Hematopoietic multipotent progenitor cell treated with erythropoietin and hydrocortisone succinate and interleukin-3 and kit ligand, for 15 days (in vitro differentiated cells): Measurements from ENCODE around the gene STAT5B.
A peak's percentile ranks its signal among the peaks of the same experiment; 100 is the strongest.
"Not testable (repeated sequence)": the region's sequence is repeated elsewhere in the genome, so short reads cannot be mapped to it uniquely, and the experiment has no call there.

Experiments used
- DNase-seq: peaks from one replicate; pipeline ENCODE4 v3.0.0-alpha.2; 2015; ENCODE audit warnings: low spot score

The STAT5B gene

DNA sequence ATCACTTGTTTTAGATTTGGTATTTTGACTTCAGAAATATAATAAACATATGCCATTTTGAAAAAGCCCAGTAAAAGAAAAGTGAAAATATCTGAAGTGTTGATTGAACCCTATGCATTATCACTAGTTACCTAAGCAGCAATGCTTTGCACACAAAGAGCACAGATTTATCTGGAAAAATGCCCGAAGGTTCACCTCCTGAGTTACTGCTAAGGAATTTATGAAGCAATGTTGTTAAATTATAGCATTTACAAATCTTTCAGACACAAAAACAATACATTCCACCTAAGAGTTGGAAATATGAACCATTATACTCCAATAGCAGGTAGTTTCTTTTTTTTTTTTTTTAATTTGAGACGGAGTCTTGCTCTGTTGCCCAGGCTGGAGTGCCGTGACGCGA is 43.0 kb downstream of the STAT5B start:
- no peak for DNase-seq

DNA sequence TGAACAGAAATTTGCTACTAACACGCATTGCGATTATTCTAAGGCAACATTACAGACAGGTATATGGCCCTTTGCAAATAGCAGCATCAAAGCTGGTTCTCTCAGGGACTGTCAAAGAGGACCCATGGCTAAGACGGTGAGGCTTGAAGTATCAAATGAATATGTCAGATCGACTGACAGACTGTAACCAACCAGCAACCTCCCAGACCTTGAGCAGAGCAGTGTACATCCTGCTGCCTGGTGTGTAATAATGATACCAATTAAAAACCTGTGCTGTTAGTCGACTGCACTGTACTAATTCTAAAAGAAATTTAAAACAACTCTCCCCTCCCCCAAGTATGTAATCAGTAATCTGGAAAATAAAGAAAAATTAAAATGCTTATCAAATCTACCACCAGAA is 46.0 kb downstream of the STAT5B start:
- DNase-seq, result no peak

DNA sequence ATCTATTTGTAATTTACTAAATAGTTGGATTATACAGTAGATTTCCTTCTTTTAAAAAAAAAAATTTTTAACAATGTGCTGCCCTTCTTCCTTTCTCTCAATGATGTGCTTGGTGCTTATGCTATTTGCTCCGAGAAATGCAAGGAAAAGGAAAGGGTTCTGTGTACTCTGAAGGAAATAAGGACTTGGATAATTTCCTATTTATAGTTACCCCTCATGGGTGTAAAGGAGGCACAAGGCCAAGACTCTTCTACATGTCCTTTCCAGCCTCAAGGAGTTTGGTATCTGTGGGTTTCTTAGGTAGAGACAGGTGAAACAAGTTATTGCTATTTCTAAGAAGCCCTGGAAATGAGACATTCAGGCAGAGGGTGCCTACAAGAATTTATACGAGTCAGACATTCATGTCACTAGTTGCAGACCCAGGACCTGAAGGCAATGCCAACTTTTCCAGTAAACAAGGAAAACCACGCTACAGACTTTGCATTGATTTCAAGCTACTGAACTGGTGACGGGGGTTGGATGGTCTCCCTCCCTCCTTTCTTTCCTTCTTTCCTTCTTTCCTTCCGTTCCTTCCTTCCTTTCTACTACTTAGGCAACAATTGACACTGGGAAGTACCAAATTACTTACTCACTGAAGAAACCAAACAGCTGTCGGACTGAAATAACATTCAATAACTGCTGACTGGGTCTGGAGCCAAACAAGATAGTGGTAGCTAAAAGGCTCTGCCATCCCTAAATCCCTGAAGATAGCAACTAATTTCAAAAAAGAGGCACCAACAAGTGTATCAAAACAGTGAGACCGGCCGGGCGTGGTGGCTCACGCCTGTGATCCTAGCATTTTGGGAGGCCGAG is 48.1 kb downstream of the STAT5B start:
- DNase-seq, result no peak

DNA sequence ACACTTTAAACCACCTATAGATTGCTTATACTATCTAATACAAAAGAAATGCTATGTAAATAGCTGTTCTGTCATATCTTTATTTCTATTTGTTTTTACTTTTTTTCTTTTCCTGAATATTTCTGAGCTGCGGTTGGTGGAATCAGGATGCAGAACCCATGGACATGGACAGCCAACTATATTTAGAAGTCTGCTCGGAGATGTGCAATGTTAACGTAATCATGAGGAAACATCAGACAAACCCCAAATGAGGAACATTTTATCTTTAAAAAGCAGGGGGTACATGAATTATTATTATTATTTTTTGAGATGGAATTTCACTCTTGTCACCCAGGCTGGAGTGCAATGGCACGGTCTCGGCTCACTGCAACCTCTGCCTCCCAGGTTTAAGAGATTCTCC is 50.5 kb downstream of the STAT5B start:
- DNase-seq, result no peak

DNA sequence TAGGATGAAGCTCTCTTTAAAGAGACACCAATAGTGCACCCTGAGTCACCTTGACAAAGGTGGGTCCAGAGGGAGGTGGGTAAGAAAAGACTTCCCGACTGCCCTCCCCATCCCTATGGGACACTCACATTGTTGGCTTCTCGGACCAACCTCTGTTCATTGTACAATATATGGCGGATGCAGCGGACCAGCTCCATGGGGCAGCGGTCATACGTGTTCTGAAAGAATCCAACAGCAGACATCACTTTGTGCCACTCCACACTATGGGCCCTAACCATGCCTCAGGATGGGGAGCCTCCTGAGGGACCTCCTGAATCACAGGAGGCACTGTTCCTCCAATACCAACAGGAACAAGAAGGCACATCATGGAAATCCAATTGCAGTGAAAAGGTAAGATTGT is 51.5 kb downstream of the STAT5B start:
- DNase-seq, result no peak

DNA sequence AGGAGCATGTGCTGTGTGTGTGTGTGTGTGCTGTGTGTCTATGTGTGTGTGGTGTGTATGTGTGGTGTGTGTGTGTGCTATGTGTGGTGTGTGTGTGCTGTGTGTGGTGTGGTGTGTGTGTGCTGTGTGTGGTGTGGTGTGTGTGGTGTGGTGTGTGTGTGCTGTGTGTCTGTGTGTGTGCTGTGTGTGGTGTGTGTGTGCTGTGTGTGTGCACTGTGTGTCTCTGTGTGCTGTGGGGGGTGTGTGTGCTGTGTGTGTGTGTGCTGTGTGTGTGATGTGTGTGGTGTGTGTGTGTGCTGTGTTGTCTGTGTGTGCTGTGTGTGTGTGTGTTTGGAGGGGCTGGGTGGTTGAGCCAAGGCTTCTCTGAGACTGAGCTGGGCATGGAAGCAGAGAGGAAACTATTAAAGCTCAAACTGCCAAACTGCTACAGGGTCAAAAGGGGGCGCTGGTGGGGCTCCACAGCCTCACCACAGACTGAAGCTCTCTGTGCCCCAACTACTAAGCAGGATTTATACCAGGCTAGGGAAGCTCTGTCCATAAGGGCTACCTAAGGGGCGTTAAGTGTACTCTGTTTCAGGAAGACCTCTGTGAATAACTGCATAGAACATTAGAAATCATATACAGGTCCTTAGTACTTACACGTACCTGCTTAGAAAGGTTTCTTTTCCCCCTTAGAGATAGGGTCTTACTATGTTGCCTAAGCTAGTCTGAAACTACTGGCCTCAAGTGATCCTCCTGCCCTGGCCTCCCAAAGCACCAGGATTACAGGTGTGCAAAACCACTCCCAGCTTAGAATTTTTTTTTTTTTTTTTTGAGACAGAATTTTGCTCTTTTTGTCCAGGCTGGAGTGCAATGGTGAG is 54.1 kb downstream of the STAT5B start:
- DNase-seq, result peak; percentile 58

DNA sequence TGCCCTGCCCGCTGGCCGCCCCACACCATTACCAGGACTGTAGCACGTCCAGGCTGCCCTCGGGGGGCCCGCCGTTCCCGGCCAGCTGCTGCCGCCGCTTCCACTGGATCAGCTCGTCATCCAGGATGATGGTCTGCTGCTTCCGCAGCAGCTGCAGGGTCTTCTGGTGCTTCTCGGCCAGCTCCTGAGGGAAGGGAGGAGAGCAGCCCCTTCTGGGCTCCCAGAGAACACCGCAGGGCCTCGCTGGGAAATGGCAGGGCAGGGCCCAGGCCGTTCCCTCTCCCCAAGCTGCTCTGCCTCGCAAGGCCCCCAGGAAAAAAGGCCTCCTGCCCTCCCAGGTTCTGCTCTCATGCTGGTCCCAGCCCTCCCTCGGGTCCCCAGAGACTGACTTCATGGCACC is 56.9 kb downstream of the STAT5B start:
- not testable (repeated sequence) for DNase-seq

DNA sequence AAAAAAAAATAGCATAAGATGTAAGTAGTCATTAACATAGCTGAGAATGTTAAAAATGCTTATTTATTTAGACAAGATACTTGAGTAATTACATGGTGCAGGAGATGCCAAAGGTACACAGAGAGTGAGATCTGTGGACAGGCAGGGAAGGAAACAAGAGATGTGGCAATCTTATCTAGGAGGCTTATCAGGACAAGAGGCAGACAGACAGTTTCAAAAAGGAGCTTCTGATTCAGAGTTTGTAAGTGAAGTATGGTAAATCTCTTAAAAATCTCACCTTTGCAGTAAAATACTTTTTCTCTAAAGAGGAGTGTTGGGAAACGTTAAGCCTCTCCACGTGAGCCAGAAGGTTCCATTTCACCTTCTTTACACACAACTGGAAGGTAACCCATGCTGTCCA is 62.0 kb downstream of the STAT5B start:
- DNase-seq, result no peak

DNA sequence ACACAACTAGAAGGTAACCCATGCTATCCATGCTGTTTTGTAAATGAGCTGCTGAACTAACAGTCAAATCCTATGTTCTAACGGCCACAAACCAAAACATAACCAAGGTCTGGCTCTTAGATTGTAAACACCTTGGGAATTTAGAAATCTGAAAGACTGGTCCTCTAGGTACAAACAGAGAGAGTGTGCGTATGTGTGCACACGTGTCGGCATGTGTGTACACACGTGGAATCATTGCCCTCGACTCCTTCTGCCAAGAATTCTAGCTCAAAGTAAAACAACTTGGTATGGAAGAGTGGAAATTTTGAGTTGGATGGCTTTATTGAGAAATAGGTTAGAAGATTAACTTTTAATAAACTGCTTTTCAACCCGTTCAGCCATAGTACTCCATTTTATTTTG is 63.8 kb downstream of the STAT5B start:
- no peak for DNase-seq

DNA sequence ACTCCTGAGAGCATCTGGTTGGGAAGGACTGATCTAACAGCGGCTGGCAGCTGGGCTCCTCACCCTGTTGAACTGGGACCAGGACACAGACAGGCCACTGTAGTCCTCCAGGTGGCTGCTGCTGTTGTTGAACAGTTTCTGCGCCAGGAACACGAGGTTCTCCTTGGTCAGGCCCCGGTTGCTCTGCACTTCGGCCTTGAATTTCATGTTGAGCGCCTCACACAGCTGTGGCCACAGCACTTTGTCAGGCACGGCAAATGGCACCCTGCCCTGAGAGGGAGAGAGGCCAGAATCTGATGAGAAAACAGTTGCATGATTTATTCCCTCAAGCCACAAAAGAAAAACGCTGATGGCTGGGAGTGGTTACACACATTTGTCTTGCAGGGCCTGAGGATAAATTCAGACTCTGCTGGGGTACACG is 64.3 kb downstream of the STAT5B start:
- DNase-seq, result not testable (repeated sequence)

DNA sequence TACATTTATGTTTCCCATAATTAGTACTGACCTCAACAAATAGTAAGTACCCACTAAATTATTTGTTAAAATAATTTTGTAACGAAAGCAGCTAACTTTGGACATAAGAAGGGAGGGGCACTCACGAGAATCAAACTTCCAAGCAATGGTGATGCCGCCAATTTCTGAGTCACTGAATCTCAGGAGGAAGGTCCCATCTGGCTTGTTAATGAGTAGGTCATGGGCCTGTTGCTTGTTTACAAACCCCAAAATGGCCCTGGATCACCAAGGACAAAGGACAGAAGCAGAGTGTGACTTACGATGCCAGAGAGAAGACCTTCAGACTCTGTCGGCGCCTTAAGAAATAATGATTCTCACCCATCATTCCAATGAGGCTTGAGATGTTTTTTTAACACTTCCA is 66.1 kb downstream of the STAT5B start:
- no peak for DNase-seq

DNA sequence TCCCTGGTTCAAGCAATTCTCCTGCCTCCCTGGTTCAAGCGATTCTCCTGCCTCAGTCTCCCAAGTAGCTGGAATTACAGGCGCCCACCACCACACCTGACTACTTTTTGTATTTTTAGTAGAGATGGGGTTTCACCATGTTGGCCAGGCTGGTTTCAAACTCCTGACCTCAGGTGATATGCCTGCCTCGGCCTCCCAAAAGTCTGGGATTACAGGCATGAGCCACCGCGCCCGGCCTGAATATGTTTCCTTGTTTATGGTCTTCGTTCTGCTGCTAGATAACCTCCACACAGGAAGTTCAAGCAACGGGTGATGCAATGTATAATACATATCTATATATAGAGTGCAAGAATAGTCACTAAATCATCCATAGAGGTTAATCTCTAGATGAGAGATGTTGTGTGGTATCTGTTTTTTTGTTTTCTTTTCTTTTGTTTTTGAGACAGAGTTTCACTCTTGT is 70.0 kb downstream of the STAT5B start:
- DNase-seq, result not testable (repeated sequence)

DNA sequence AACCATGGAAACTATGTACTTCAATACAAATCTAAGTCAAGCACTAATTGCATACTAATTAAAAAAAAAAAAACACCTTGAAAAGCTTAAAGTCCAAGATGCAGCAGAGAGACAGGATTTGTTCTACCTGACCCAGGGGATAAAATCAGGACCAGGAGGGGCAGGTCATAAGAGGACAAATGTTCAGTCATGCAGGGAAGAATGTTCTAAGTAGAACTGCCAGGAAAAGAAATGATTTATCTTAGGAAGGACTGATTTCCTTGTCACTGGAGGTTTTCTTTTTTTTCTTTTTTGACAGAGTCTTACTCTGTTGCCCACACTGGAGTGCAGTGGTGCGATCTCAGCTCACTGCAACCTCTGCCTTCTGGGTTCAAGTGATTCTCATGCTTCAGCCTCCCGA is 72.8 kb downstream of the STAT5B start:
- no peak for DNase-seq

DNA sequence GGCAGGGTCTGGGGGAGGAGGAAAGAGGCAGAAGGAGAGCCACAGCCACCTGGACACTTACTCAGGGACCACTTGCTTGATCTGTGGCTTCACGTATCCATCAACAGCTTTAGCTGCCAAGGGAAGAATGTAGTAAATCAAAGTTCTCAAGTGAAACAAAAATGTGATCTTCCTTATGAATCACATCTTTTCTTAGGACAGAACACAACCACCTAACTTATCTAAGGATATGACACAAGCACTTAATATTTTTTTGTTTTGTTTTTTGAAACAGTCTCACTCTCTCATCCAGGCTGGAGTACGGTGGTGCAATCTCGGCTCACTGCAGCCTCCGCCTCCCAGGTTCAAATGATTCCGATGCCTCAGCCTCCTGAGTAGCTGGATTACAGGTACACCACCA is 73.5 kb downstream of the STAT5B start:
- no peak for DNase-seq

DNA sequence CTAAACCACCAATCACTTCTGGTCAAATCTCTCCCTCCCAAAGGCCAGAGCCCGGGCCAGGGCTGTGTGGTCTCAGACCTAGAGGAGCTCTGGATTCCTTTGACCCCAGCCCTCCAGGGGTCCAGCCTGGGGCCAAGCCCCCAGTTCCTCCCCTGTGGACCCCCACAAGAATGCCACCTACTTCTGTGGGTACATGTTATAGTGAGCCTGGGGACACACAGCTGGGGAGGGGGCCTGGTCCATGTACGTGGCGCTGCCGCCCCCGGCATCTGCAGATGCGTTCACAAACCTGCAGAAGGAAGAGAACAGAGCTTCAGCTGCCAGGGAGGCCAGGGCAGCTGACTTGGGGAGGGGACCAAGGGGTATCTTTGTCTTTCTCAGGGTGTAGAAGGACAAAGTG is 74.0 kb downstream of the STAT5B start:
- no peak for DNase-seq

DNA sequence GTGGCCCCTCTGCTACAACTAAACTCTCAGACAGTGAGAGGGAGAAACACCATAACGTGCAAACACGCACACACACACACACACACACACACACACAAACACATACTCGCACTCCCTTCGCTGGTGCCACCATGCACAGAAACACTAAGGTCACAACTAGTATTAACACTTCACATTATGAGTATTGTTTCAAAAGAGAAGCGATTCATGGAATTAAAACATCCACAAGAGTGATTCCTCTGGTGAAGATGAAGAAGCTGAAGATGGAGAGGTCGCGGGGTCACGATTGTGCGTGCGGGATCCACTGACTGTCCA is 74.8 kb downstream of the STAT5B start:
- no peak for DNase-seq

DNA sequence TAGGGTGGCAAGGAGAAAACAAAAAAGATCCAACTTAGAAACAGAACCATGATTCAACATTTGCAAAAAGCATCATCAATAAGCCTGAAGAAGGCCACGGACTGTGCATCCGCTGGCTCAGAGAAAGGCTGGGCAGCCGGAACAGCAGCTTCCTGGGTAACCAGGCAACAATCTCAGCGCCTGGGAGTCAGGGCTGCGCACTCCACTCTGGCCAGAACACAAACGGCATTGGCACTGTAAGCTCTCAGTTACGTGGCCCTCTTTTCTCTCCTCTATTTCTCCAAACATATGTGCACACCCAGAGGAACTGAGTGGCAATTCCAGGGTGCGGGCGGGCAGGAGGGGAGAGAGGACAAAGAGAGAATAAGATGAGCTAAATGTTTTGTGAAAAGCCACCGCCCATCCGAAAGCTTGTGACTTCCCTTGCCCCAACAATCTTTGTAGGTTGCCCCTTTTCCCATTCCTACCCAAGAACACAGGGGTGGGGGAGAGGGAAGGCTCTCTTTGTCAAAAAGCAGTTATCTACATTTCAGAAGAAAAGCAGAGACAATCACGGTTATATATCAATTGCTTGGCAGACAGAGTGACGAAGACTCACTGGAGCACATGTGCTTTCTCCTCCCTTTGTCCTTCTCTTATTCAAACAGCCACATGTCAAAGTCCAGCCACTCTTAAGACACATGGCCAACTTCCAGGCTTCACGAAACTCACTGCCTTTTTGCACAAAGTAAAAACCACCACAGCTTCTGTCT is 75.3 kb downstream of the STAT5B start:
- no peak for DNase-seq

DNA sequence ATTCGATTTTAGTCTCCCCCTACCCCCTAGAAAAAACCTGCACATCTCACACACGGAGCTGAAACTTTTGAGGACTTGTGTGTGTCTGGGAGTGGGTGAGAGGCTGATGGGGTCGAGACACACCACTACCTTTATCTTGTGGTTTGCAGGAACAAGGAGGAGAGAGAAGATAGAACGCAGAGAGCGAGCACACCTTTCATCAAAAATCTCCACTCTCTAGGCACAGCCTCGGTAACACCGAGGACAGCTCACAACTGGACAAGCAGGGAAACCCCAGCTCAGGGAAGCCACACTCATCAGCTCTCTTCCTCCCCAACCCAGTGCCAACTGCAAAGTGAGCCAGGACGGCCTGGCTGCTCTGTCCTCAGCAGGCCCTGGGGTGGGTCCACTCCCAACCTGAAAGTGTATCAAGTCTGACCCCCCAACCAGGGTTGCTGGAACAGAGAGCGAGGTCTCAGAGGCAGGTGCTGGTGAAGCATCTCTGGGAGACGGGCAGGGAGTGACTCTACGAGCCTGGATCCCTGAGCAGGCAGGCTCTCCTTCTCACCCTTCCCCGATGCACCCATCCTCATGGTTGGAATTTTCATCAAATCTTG is 76.7 kb downstream of the STAT5B start:
- DNase-seq, result no peak

DNA sequence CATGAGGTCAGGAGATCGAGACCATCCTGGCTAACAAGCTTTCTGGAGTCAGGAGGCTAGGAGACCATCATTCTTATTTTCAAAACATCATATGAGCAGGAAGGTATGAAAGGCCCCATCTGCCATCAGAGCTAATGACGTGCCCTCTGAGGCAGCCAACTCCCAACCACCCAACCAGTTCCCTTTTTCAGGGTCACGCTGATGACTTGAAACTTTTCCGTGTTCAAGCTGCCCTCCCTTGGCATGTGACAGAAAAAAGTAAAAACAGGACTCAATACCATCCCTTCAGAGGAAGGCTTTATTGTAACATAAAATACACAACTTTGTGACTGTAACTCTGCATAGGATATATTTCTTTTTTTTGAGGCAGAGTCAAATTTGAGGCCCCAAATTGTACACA is 77.3 kb downstream of the STAT5B start:
- peak; percentile 20 for DNase-seq

DNA sequence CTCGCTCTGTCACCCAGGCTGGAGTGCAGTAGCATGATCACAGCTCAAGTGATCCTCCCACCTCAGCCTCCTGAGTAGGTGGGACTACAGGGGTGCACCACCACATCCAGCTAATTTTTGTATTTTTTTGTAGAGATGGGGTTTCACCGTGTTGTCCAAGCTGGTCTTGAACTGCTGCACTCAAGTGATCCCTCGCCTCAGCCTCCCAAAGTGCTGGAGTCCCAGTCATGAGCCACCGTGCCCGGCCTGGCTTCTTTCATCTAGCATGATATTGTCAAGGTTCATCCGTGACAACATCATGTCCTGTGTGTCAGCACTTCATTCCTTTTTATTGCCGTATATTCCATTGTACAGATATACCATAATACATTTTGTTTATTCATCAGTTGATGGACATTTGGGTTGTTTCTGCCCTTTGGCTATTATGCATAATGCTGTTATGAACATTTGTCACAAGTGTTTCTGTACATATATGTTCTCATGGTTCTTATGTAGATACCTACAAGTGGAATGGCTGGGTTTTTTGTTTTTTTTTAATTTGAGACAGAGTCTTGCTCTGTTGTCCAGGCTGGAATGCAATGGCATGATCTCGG is 78.5 kb downstream of the STAT5B start:
- DNase-seq, result no peak

DNA sequence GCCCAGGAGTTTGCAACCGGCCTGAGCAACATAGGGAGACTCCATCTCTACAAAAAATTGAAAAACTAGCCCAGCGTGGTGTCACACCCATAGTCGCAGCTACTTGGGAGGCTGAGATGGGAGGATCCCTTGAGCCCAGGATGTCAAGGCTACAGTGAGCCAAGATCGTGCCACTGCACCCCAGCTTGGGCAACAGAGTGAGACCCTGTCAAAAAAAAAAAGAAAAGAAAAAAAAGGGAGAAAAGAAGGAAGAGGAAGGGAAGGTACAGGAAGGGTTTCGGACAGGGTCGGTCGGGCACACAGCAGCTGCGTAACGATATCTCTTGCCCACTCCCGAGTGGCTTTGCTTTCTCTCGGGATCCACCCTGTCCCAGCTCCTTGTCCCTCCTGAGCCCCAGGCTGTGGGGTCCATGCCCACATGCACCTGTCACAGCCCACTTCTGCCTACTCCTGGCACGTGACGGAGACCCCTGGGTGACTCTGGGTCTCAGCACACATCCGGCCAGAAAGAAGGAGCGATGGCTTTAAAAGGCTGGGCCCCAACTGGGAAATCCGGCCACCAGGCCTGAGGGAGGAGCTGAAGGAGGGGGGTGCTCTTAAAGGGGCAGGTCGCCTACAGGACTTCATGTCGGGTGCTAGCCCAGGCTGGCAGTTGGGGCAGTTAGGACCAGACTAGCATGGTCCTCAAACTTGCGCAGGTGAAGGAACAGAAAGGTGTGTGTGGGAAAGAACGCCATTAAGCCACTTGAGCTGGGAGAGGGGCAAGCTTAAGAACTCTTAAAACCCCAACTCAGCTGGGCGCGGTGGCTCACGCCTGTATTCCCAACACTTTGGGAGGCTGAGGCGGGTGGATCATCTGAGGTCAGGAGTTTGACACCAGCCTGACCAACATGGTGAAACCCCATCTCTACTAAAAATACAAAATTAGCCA is 82.0 kb downstream of the STAT5B start, which contains the start of gene GHDC:
GHDC (minus strand) TSS at position 526 of the 931 bp plus-strand sequence. CDS start 913 bp downstream, outside the sequence.
- DNase-seq, result peak; percentile 85
